ENCODE data around the gene RPLP1. TPM values are rescaled to one million over a fixed set of nuclear protein-coding genes. Genes with fewer than 3 reads are reported as not detected.

Gene RPLP1
- total RNA-seq, 1 donor from 2014 or later = 1,296 TPM

DNA sequence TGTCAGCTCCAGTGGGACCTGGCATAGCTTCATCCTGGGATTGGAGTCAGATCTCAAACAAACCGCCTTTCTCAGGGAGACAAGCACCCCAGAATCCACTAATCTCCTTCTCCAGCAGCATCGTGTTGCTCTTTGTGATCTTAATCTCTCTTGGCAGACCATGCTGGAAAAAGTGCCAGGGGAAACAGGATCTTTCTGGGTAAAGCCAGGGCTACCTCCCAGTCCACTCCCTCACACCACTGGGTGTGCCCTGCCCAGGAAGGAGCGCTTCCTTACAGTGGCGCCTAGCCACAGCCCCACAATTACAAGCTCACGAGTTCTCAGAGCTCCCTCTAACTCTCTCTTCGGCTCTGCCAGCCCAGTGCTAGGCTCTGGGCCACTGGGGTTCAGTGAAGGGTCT, 32.2 kb downstream of the RPLP1 start:
- no peak overlapping the region for H3K4me3 Mint-ChIP-seq
- H3K4me1 Mint-ChIP-seq = peaks cover 30% of the 10 kb centered on the region
- no peaks in the 10 kb centered on the region for H3K27me3 Mint-ChIP-seq (ENCODE audit: low read depth)
- H3K36me3 Mint-ChIP-seq = peaks cover 3% of the 10 kb centered on the region
- H3K27ac Mint-ChIP-seq = no peak overlapping the region
- DNase-seq (ENCODE audit: low spot score in 2 of 2, unreplicated experiment in 2 of 2) = no peak
- H3K9me3 Mint-ChIP-seq = peaks cover 9% of the 10 kb centered on the region
- TF ChIP-seq CTCF (IDR thresholded peaks at IDR 0.05; ENCODE audit: unreplicated experiment) = no peak

GRCh38 chr15:69486481-69487110, 34.0 kb downstream of the RPLP1 start:
- TF ChIP-seq CTCF (IDR thresholded peaks at IDR 0.05; ENCODE audit: unreplicated experiment) = no peak
- Mint-ChIP-seq H3K4me3 (no peak overlapping the region), H3K27ac (no peak overlapping the region), H3K9me3 (peaks cover 15% of the 10 kb centered on the region), H3K27me3 (ENCODE audit: low read depth) (no peaks in the 10 kb centered on the region), H3K4me1 (peaks cover 42% of the 10 kb centered on the region), H3K36me3 (peaks cover 10% of the 10 kb centered on the region)
- DNase-seq (ENCODE audit: low spot score in 2 of 2, unreplicated experiment in 2 of 2) = no peak

DNA sequence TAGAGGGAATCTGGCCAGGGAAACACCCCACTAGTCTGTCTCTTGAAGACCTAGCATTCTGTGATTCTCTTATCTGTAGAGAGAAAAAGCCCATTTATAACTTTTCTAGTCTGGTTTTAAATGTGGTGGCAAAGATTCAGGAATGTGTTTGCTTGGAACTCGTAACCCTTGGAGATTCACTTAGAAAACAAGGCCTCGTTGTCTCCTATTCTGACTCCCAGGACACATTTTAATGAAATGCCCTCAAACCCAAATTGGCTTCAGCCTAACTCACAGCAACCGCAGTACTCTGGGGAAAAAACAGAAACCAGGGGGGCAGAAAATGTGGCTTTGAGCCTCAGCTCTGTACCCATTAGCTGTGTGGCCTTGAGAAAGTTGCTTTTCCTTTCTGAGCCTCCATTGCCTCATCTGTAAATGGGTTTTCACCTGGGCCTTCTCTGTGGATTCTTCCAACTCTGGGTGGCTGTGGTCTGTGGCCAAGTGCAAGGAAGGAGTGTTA, 36.5 kb downstream of the RPLP1 start:
- Mint-ChIP-seq H3K27me3 (ENCODE audit: low read depth) (no peaks in the 10 kb centered on the region), H3K9me3 (peaks cover 18% of the 10 kb centered on the region), H3K4me1 (peaks cover 32% of the 10 kb centered on the region), H3K4me3 (no peak overlapping the region), H3K27ac (peak overlapping the region; percentile 60), H3K36me3 (peaks cover 16% of the 10 kb centered on the region)
- TF ChIP-seq CTCF (IDR thresholded peaks at IDR 0.05; ENCODE audit: unreplicated experiment) = no peak
- DNase-seq (ENCODE audit: low spot score in 2 of 2, unreplicated experiment in 2 of 2) = no peak

- H3K9me3 Mint-ChIP-seq = peaks cover 18% of the 10 kb centered on the region
- H3K27me3 Mint-ChIP-seq (ENCODE audit: low read depth) = no peaks in the 10 kb centered on the region
- H3K4me1 Mint-ChIP-seq = peaks cover 31% of the 10 kb centered on the region
- TF ChIP-seq CTCF (IDR thresholded peaks at IDR 0.05; ENCODE audit: unreplicated experiment) = no peak
- peaks cover 16% of the 10 kb centered on the region for H3K36me3 Mint-ChIP-seq
- H3K27ac Mint-ChIP-seq = peak overlapping the region; percentile 13
- no peak for DNase-seq (ENCODE audit: low spot score in 2 of 2, unreplicated experiment in 2 of 2)
- no peak overlapping the region for H3K4me3 Mint-ChIP-seq
Measured at GRCh38 chr15:69490356-69491037, 37.9 kb downstream of the RPLP1 start.

DNA sequence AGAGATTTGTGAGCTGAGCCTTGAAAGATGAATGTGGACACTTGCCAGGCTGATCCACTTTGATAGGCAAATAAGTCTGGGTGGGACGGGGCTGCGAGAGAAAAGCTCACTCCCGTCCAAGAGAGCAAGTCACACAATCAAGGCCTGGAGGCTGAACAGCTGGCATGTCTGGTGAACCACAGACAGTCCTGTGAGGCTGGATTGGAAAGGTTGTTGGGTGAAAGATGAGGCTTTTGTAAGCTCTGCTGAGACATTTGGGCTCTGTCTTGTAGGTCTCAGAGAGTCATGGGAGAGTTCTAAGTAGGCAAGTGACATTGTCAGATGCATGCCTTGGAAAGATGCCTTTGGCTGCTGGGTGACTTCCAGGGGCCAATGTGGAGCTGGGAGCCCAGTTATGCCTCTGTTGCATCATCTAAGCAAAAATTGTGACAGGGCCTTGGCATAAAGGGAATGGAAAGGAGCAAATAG, 38.5 kb downstream of the RPLP1 start:
- Mint-ChIP-seq H3K27me3 (ENCODE audit: low read depth) (no peaks in the 10 kb centered on the region), H3K36me3 (peaks cover 14% of the 10 kb centered on the region), H3K4me1 (peaks cover 31% of the 10 kb centered on the region), H3K27ac (peak overlapping the region; percentile 13), H3K4me3 (no peak overlapping the region), H3K9me3 (peaks cover 16% of the 10 kb centered on the region)
- TF ChIP-seq CTCF (IDR thresholded peaks at IDR 0.05; ENCODE audit: unreplicated experiment) = no peak
- no peak for DNase-seq (ENCODE audit: low spot score in 2 of 2, unreplicated experiment in 2 of 2)
